ENCODE results near the gene WASF1. TPM values are rescaled to one million over a fixed set of nuclear protein-coding genes. Genes with fewer than 3 reads are reported as not detected.
"Not testable (repeated sequence)": the region's sequence is repeated elsewhere in the genome, so short reads cannot be mapped to it uniquely, and the experiment has no call there.

WASF1 gene
- total RNA-seq, 8 experiments from 2014 or later: 9.0 to 57.8 (median 32.9) TPM

GRCh38 chr6:110139052-110139451, 40.4 kb downstream of the WASF1 start:
- WGBS, 10 experiments: 87 to 100% (median 94%) methylated on average over 1 to 4 of the region's 9 CpGs; no CpG with 5 or more reads in 6 of the 10 experiments
- Histone ChIP-seq H3K27ac (no peak overlapping the region), H3K4me3 (no peak overlapping the region), H3K4me1 (replicated peaks in 1 of 2) (no peaks in the 10 kb centered on the region)
- in situ Hi-C loops (cut with MboI; ENCODE audit: low pct_unique_long_range_greater_than_20kb in 2 of 9, low sequenced_read_pairs in 9 of 9, unreplicated experiment in 9 of 9): no loop called here
- ATAC-seq (replicated peaks in 6 of 8): no peak

DNA sequence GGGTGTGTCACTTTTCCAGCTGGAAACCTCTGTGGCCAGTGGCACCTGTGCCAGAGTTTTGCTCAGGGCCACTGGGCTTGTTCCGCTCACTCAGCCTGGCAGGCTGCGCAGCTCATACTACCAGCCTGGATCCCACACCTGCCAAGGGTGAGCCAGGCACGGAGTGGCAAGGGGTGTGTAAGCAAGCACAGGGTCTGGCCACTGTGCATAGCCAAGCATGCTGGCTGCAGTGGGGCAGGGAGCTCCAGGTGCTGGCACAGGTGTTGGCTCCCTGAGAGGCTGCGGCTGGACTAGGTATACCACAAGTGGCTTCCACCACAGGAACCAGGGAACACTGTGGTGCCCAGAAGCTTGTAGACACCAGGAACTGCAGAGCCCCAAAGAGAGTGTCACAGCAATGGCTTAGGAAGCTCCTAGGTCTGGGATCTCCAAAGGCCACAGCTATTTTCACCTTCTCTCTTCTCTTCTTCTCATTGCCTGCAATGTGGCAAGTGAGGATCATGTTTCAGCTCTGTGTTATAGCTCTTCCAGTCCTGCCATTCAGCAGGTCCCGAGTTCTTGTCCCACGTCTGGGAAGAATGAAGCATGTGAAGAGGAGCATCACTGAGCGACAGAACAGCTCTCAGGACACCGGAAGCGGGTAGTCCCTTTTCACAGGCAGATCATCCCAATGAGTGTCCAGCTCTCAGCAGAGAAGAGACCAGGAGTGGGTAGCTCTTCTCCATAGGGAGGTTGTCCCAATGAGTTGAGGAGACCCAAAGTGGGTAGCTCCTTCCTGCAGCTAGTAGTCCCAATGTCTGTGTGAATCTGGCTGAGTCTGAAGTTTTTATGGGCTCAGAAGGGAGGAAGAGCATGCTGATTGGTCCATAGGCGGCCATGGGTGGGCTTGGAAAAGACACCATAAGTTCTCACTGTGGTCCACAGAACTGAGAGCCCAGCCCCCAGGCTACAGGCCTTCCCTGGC, 41.3 kb downstream of the WASF1 start:
- in situ Hi-C loops (cut with MboI; ENCODE audit: low pct_unique_long_range_greater_than_20kb in 2 of 9, low sequenced_read_pairs in 9 of 9, unreplicated experiment in 9 of 9): no loop called here
- Histone ChIP-seq H3K4me3 (no peak overlapping the region), H3K27ac (no peak overlapping the region), H3K4me1 (replicated peaks in 1 of 2) (no peaks in the 10 kb centered on the region)
- no peak for ATAC-seq (replicated peaks in 6 of 8)
- 89 to 100% (median 97%) methylated on average over 1 to 6 of the region's 10 CpGs; no CpG with 5 or more reads in 5 of the 10 experiments for WGBS, 10 experiments

- in situ Hi-C loops (cut with MboI; ENCODE audit: low pct_unique_long_range_greater_than_20kb in 2 of 9, low sequenced_read_pairs in 9 of 9, unreplicated experiment in 9 of 9): no loop called here
Observed at GRCh38 chr6:110130362-110130761, 49.1 kb downstream of the WASF1 start.

GRCh38 chr6:110128418-110128817, 51.1 kb downstream of the WASF1 start:
- peak in 3 of 8 experiments; percentile 18 to 87 (median 80) for ATAC-seq (replicated peaks in 6 of 8)
- in situ Hi-C loops (cut with MboI; ENCODE audit: low pct_unique_long_range_greater_than_20kb in 2 of 9, low sequenced_read_pairs in 9 of 9, unreplicated experiment in 9 of 9): no loop called here
- 44 to 100% (median 82%) methylated on average over 1 to 4 of the region's 4 CpGs for WGBS, 10 experiments
- H3K4me3 ChIP-seq: no peak overlapping the region
- H3K27ac ChIP-seq: no peak overlapping the region
- H3K4me1 ChIP-seq (replicated peaks in 1 of 2): no peaks in the 10 kb centered on the region

More at GRCh38 chr6:110130362-110130761, 49.1 kb downstream of the WASF1 start:
- H3K4me3 ChIP-seq: no peak overlapping the region
- no peaks in the 10 kb centered on the region for H3K4me1 ChIP-seq (replicated peaks in 1 of 2)
- ATAC-seq (replicated peaks in 6 of 8): no peak
- H3K27ac ChIP-seq: no peak overlapping the region

DNA sequence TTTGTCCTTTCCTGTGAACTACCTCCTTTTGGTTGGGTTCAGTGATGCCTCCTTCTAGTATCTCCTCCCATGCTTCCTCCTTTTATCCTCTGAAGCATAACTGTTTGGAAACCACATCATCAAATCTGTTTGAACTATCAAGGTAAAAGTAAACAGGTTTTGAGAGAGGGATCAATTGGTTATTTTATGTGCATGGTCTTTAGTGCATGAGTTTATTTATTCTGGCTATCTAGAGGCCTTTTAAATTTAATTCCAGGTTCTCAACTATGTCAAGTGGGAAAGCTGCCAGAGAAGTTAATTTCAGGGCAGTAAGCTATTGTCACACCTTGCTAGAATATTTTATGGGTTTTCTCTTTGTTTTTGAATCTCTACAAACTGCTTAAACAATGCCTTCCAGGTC, 54.1 kb downstream of the WASF1 start:
- in situ Hi-C loops (cut with MboI; ENCODE audit: low pct_unique_long_range_greater_than_20kb in 2 of 9, low sequenced_read_pairs in 9 of 9, unreplicated experiment in 9 of 9): no loop called here
- Histone ChIP-seq H3K27ac (no peak overlapping the region), H3K4me3 (no peak overlapping the region), H3K4me1 (replicated peaks in 1 of 2) (no peaks in the 10 kb centered on the region)
- ATAC-seq (replicated peaks in 6 of 8): no peak

DNA sequence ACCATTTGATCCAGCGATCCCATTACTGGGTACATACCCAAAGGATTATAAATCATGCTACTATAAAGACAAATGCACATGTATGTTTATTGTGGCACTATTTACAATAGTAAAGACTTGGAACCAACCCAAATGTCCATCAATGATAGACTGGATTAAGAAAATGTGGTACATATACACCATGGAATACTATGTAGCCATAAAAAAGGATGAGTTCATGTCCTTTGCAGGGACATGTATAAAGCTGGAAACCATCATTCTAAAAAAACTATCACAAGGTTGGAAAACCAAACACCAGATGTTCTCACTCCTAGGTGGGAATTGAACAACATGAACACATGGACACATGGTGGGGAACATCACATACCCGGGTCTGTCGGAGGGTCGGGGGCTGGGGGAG, 57.8 kb downstream of the WASF1 start:
- H3K4me1 ChIP-seq (replicated peaks in 1 of 2); H3K4me3 ChIP-seq; in situ Hi-C loops (cut with MboI; ENCODE audit: low pct_unique_long_range_greater_than_20kb in 2 of 9, low sequenced_read_pairs in 9 of 9, unreplicated experiment in 9 of 9); ATAC-seq (replicated peaks in 6 of 8); H3K27ac ChIP-seq: not testable (repeated sequence)
- 80 to 100% (median 100%) methylated on average over 1 to 3 of the region's 4 CpGs; no CpG with 5 or more reads in 5 of the 10 experiments for whole genome bisulfite sequencing, 10 experiments

- Histone ChIP-seq H3K27ac (no peak overlapping the region), H3K4me1 (replicated peaks in 1 of 2) (no peaks in the 10 kb centered on the region), H3K4me3 (no peak overlapping the region)
- ATAC-seq (replicated peaks in 6 of 8): no peak
- 83 to 100% methylated on average over 1 to 2 of the region's 8 CpGs; no CpG with 5 or more reads in 8 of the 10 experiments for WGBS, 10 experiments
- in situ Hi-C loops (cut with MboI; ENCODE audit: low pct_unique_long_range_greater_than_20kb in 2 of 9, low sequenced_read_pairs in 9 of 9, unreplicated experiment in 9 of 9): no loop called here
Observed at GRCh38 chr6:110116258-110116657, 63.2 kb downstream of the WASF1 start.

DNA sequence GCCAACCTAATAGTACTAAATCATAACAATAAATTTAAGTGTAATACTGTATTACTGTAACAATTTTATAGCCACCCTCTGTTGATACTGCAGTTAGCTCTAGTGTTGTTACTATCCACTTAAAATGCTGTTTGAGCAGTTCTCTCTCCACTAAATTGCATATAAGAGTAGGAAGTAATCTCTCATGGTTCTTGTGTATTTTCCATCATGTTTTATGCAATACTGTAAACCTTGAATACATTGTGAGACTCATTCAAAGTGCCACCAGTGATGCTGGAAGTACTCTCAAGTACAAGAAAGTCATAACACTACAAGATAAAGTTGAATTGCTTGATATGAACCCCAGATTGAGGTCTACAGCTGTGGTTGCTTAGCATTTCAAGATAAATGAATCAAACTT, 65.5 kb downstream of the WASF1 start:
- no peak overlapping the region for H3K4me3 ChIP-seq
- no peak overlapping the region for H3K27ac ChIP-seq
- ATAC-seq (replicated peaks in 6 of 8): no peak
- in situ Hi-C loops (cut with MboI; ENCODE audit: low pct_unique_long_range_greater_than_20kb in 2 of 9, low sequenced_read_pairs in 9 of 9, unreplicated experiment in 9 of 9): no loop called here
- H3K4me1 ChIP-seq (replicated peaks in 1 of 2): no peaks in the 10 kb centered on the region

GRCh38 chr6:110105296-110105695, 74.2 kb downstream of the WASF1 start:
- Histone ChIP-seq H3K4me1 (replicated peaks in 1 of 2) (no peaks in the 10 kb centered on the region), H3K4me3 (no peak overlapping the region), H3K27ac (no peak overlapping the region)
- WGBS, 10 experiments: 75 to 100% (median 98%) methylated on average over 1 to 4 of the region's 4 CpGs
- ATAC-seq (replicated peaks in 6 of 8): no peak
- in situ Hi-C loops (cut with MboI; ENCODE audit: low pct_unique_long_range_greater_than_20kb in 2 of 9, low sequenced_read_pairs in 9 of 9, unreplicated experiment in 9 of 9): no loop called here

GRCh38 chr6:110103260-110103659, 76.2 kb downstream of the WASF1 start:
- H3K4me3 ChIP-seq: no peak overlapping the region
- no peaks in the 10 kb centered on the region for H3K4me1 ChIP-seq (replicated peaks in 1 of 2)
- in situ Hi-C loops (cut with MboI; ENCODE audit: low pct_unique_long_range_greater_than_20kb in 2 of 9, low sequenced_read_pairs in 9 of 9, unreplicated experiment in 9 of 9): no loop called here
- WGBS, 10 experiments: 83 to 100% (median 93%) methylated on average over 1 to 4 of the region's 4 CpGs; no CpG with 5 or more reads in 1 of the 10 experiments
- no peak overlapping the region for H3K27ac ChIP-seq
- no peak for ATAC-seq (replicated peaks in 6 of 8)

DNA sequence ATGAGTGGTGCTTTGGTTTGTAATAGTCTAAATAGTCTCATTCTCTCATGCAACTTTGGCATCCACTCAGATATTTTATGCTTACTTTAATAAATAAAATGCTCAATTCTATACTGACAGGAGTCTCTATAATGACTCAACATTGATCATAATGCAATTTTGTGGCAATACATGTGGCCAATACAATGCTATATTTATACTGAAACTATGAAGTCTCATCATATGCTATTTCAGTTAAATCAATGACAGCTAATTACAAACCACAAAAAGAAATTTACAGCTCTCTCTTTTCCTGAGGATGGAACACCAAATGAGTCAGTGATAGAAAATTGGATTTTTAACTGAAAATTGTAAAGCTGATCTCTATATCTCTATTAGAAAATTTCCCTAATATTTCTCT, 77.1 kb downstream of the WASF1 start:
- ATAC-seq (replicated peaks in 6 of 8): no peak
- H3K4me3 ChIP-seq: no peak overlapping the region
- in situ Hi-C loops (cut with MboI; ENCODE audit: low pct_unique_long_range_greater_than_20kb in 2 of 9, low sequenced_read_pairs in 9 of 9, unreplicated experiment in 9 of 9): no loop called here

DNA sequence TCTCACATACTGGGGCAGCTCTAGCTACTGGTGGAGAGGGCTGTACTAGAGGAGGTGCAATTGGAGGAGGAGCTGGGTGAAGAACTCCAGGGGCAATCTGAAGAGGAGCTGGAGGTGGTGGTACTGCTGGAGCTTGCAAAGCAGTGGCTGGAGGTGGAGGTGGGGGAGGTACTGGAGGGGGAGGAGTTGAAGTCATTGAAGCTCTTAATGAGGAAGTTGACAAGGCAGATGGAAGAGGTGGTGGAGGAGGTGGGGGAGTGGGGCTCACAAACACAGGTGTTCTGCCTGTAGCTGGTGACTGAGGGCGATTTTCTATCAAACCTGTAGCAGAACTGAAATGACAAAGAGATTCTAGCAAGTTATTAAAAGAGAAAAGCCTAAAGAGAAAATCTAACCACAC, 77.6 kb downstream of the WASF1 start:
- no peak for ATAC-seq (replicated peaks in 6 of 8)
- in situ Hi-C loops (cut with MboI; ENCODE audit: low pct_unique_long_range_greater_than_20kb in 2 of 9, low sequenced_read_pairs in 9 of 9, unreplicated experiment in 9 of 9): no loop called here

More for the DNA sequence above, 77.1 kb downstream of the WASF1 start:
- peaks cover 2 to 4% of the 10 kb centered on the region in 2 donors for H3K4me1 ChIP-seq (replicated peaks in 1 of 2)
- no peak overlapping the region for H3K27ac ChIP-seq

DNA sequence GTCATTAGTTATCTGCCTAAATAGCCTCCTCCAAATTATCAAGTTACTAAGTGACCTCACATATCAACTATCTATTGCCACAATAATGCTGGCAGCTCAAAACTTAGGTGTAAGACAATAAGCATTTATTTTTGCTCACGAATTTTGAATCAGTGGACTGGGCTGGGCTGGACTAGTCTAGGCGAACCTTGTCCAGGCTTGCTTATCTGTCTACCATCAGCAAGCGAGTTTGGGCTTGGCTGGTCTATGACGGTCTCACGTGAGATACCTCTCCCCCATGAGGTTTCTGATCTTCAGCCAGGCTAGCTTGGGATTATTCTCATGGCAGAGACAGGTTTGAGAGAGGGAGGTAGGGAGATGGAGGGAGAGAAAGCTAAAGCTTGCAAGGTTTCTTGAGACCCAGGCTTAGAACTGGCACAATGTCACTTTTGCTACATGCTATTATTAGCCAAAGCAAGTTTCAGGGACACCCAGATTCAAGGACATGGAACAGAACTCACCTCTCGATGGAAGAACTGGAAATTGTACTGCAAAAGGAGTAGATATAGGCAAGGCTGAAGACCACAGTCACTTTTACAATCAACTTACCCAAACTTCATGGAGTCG, 80.9 kb downstream of the WASF1 start:
- Histone ChIP-seq H3K4me1 (replicated peaks in 1 of 2) (peaks cover 27 to 33% of the 10 kb centered on the region in 2 donors), H3K4me3 (no peak overlapping the region), H3K27ac (no peak overlapping the region)
- ATAC-seq (replicated peaks in 6 of 8): no peak
- in situ Hi-C loops (cut with MboI; ENCODE audit: low pct_unique_long_range_greater_than_20kb in 2 of 9, low sequenced_read_pairs in 9 of 9, unreplicated experiment in 9 of 9): no loop called here
- WGBS, 10 experiments: 83 to 100% (median 92%) methylated on average over 2 to 7 of the region's 7 CpGs; no CpG with 5 or more reads in 3 of the 10 experiments

More for the DNA sequence above, 77.6 kb downstream of the WASF1 start:
- Histone ChIP-seq H3K4me3 (no peak overlapping the region), H3K27ac (no peak overlapping the region), H3K4me1 (replicated peaks in 1 of 2) (peaks cover 6 to 10% of the 10 kb centered on the region in 2 donors)
- WGBS, 10 experiments: 60 to 100% (median 85%) methylated on average over 1 of the region's 1 CpG; no CpG with 5 or more reads in 4 of the 10 experiments

Data from motor neuron (in vitro differentiated cells).